Activated naive CD4-positive, alpha-beta T cell treated with anti-CD3 and anti-CD28 coated beads for 36 hours (primary cell): ENCODE measurements around the gene PALD1. TPM values are rescaled to one million over a fixed set of nuclear protein-coding genes. Genes with fewer than 3 reads are reported as not detected.
"Not testable (repeated sequence)": the region's sequence is repeated elsewhere in the genome, so short reads cannot be mapped to it uniquely, and the experiment has no call there.

ENCODE experiments used
- CTCF ChIA-PET: fragments of 350-600 bp; sonication (Branson Sonifier 250); formaldehyde crosslinking; loops from one replicate; lab custom pipeline; 2021; ENCODE audit warnings: antibody characterized with exemption; lab: Charles Lee
- DNase-seq: peaks from one replicate; pipeline ENCODE4 v3.0.0-alpha.2; 2020
- H3K27ac Mint-ChIP-seq: one replicate; pipeline ENCODE4 v1.8.0; 2021; ENCODE audit warnings: mild to moderate bottlenecking, mixed read lengths
- H3K27me3 Mint-ChIP-seq: one replicate; pipeline ENCODE4 v1.8.0; 2021; ENCODE audit warnings: low read depth, mixed read lengths
- H3K36me3 Mint-ChIP-seq: one replicate; pipeline ENCODE4 v1.8.0; 2021; ENCODE audit warnings: low read depth, mixed read lengths
- H3K4me1 Mint-ChIP-seq: one replicate; pipeline ENCODE4 v1.8.0; 2021; ENCODE audit warnings: low read depth, mixed read lengths
- H3K4me3 Mint-ChIP-seq: one replicate; pipeline ENCODE4 v1.8.0; 2021; ENCODE audit warnings: mild to moderate bottlenecking, moderate library complexity, mixed read lengths
- H3K9me3 Mint-ChIP-seq: one replicate; pipeline ENCODE4 v1.8.0; 2021; ENCODE audit warnings: mixed read lengths
- intact Hi-C: fragments of 100-400 bp; cut with micrococcal nuclease; formaldehyde crosslinking; loops from one replicate; pipeline ENCODE4 v1.15.1; 2023
- total RNA-seq, 2 experiments: library from RNA; stranded (reverse); gene quantifications; one replicate each; pipeline ENCODE4 v1.2.3, GENCODE V29; 2021

The PALD1 gene
- total RNA-seq, 2 experiments from 2014 or later = 0.69 TPM

DNA sequence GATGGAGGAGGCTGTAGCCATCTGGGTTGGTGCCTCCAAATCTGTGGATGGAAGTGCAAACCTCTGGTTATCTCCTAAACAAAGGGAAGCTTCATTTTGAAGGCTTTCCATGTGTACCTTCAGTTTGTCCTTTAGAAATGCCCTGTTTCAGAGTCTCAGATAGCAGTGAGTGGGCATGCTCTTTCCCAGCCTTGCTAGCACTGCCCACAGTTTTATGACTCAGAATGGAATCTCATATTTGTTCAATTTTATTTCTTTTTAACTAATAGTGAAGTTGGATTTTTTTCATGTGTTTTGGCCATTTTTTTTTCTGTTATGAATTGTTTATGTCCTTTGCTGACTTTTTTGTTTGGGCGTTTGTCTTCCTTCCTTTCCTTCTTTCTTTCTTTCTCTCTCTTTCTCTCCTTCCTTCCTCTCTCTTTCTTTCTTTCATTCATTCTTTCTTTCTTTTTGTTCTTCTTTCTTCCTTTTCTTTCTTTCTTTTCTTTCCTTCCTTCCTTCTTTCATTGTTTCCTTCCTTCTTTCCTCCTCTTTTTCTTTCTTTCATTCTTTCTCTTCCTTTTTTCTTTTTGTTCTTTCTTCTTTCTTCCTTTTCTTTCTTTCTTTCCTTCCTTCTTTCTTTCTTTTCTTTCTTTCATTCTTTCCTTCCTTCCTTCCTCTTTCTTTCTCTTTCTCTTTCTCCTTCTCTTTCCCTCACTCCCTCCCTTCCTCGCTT, 98.4 kb downstream of the PALD1 start:
- Mint-ChIP-seq H3K9me3 (no peaks in the 10 kb centered on the region), H3K4me3 (no peak overlapping the region), H3K27ac (no peak overlapping the region), H3K36me3 (no peaks in the 10 kb centered on the region), H3K4me1 (peaks cover 37% of the 10 kb centered on the region), H3K27me3 (no peaks in the 10 kb centered on the region)
- CTCF ChIA-PET = interaction anchor here (0.6 to 1.5 kb wide), 4 partner anchors 17 to 240 kb away, joined by 3 to 4 read pairs (median 3); no protein-coding TSS in a partner anchor
- intact Hi-C loops = no loop called here
- DNase-seq = no peak

DNA sequence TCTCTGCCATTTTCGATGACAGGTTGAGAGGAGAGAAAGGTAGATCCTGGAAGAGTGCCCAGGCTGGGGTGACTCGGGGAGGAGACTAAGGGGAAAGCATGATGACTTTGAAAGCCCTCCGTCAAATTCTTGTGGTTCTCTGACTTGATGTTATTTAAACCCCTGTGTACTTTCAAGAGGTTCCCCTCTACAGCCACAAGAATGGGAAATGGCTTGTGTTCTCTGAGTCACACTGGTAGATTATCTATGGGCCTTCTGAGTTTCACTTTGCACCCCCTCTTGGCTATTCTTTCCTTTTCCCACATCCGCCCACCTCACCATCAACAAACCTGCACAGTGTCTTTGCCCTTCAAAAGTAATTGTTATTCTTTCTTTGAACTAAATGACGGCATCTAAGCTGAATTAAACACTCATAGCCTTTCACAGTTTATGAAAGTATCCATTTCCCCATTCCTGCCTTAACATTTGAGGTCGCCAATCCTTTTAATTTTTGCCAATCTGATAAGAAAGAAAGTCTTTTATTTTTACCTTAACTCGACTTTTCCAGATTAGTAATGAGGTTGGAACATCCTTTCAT, 99.9 kb downstream of the PALD1 start:
- CTCF ChIA-PET = interaction anchor here (0.6 to 1.7 kb wide), 4 partner anchors 29 to 1237 kb away, joined by 3 to 7 read pairs (median 5); no protein-coding TSS in a partner anchor
- H3K9me3 Mint-ChIP-seq = no peaks in the 10 kb centered on the region
- H3K27ac Mint-ChIP-seq = peak overlapping the region; percentile 57
- no peaks in the 10 kb centered on the region for H3K36me3 Mint-ChIP-seq
- DNase-seq = peak; percentile 88
- intact Hi-C loops = loop anchor here (1.0 to 2.0 kb wide), 10 partner anchors 24 to 1492 kb away; partner anchors contain the start of genes PRF1 and SAR1A
- H3K27me3 Mint-ChIP-seq = no peaks in the 10 kb centered on the region
- no peak overlapping the region for H3K4me3 Mint-ChIP-seq
- H3K4me1 Mint-ChIP-seq = peaks cover 37% of the 10 kb centered on the region

DNA sequence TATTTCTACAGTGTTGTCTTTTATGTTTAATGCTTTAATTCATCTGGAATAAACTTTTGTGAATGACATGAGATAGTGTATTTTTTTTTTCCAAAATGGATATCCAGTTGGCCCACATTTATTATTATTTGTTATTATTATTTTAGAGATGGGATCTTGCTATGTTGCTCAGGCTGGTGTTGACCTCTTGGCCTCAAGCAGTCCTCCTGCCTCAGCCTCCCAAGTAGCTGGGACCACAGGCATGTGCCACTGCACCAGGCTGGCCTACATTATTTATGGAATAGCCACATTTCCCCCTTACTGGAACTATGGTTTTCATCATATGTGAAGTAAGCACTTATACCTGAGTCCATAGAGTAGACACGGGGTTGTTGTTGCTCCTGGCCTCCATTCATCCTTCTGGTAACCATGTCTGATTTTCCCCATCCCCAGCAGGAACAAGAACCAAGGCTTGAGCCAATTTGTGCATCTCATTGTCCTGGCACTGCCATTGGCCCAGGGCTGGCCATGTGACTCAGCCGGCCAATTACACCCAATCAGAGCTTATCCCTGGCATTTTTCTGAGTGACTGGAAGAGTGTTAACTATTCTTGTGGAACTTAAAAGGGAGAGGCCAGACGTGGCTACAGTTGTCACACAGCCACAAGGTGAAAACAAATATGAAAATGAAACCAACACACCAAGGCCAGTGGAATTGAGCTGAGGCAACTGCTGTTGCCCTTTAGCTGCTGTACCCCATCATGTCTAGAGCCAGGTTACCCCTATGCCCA, 100.9 kb downstream of the PALD1 start:
- Mint-ChIP-seq H3K4me1 (peaks cover 37% of the 10 kb centered on the region), H3K27ac (peak overlapping the region; percentile 19), H3K4me3 (no peak overlapping the region), H3K36me3 (no peaks in the 10 kb centered on the region), H3K9me3 (no peaks in the 10 kb centered on the region), H3K27me3 (no peaks in the 10 kb centered on the region)
- CTCF ChIA-PET = interaction anchor here (0.5 to 1.7 kb wide), 3 partner anchors 30 to 1238 kb away, joined by 3 to 7 read pairs (median 6); no protein-coding TSS in a partner anchor
- DNase-seq = peak; percentile 25
- intact Hi-C loops = loop anchor here (2.0 kb wide), 4 partner anchors 103 to 1493 kb away; partner anchors contain the start of gene SAR1A

GRCh38 chr10:70581176-70581575, 102.6 kb downstream of the PALD1 start:
- H3K4me3 Mint-ChIP-seq, H3K36me3 Mint-ChIP-seq, intact Hi-C loops, DNase-seq, H3K27ac Mint-ChIP-seq, H3K9me3 Mint-ChIP-seq, H3K27me3 Mint-ChIP-seq: not testable (repeated sequence)
- peaks cover 37% of the 10 kb centered on the region for H3K4me1 Mint-ChIP-seq
- CTCF ChIA-PET = interaction anchor here (0.7 kb wide), 2 partner anchors 78 to 665 kb away, joined by 3 to 4 read pairs; no protein-coding TSS in a partner anchor

GRCh38 chr10:70582793-70583668, 104.5 kb downstream of the PALD1 start:
- no peak for DNase-seq
- no peaks in the 10 kb centered on the region for H3K27me3 Mint-ChIP-seq
- H3K4me3 Mint-ChIP-seq = no peak overlapping the region
- H3K9me3 Mint-ChIP-seq = no peaks in the 10 kb centered on the region
- intact Hi-C loops = no loop called here
- no peaks in the 10 kb centered on the region for H3K36me3 Mint-ChIP-seq
- no peak overlapping the region for H3K27ac Mint-ChIP-seq
- CTCF ChIA-PET = interaction anchor here (0.7 kb wide), 1 partner anchor 203 kb away, joined by 4 read pairs; no protein-coding TSS in a partner anchor
- peaks cover 25% of the 10 kb centered on the region for H3K4me1 Mint-ChIP-seq

DNA sequence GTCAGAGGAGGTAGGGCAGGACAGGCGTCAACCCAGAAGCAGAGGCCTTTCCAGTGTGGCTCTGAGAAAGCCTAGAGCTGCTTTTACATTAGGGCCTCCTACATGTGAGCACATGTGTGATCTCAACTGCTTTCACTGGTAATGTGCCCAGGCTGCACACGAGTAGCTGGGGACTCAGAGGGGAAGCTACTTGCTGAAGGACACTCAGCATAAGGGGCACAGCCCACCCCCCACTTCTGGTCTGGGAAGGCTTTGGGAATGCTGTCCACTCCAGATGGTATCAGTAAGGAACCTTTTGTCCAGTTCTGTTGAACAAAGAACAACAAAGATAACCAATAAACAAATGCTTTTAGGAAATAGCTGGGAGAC, 105.1 kb downstream of the PALD1 start:
- Mint-ChIP-seq H3K4me3 (no peak overlapping the region), H3K9me3 (no peaks in the 10 kb centered on the region), H3K36me3 (no peaks in the 10 kb centered on the region), H3K27me3 (no peaks in the 10 kb centered on the region), H3K27ac (no peak overlapping the region), H3K4me1 (peaks cover 18% of the 10 kb centered on the region)
- intact Hi-C loops = no loop called here
- no peak for DNase-seq
- CTCF ChIA-PET = no interaction called here

DNA sequence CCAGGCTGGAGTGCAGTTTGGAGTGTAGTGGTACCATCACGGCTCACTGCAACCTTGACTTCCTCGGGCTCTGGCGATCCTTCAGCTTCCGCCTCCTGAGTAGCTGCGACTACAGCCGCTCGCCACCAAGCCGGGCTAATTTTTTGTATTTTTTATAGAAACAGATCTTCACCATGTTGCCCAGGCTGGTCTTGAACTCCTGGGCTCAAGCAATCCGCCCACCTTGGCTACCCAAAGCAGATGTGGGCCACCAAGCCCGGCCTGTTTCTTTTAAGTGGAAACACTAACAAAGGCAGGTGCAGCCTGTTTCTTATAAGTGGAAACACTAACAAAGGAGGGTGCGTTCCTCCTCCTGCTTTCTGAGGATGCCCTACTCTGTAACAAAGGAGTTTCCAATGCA, 105.8 kb downstream of the PALD1 start:
- DNase-seq = no peak
- Mint-ChIP-seq H3K4me1 (peaks cover 12% of the 10 kb centered on the region), H3K36me3 (no peaks in the 10 kb centered on the region), H3K27ac (no peak overlapping the region), H3K4me3 (no peak overlapping the region), H3K9me3 (no peaks in the 10 kb centered on the region), H3K27me3 (no peaks in the 10 kb centered on the region)
- CTCF ChIA-PET = no interaction called here
- intact Hi-C loops = no loop called here

DNA sequence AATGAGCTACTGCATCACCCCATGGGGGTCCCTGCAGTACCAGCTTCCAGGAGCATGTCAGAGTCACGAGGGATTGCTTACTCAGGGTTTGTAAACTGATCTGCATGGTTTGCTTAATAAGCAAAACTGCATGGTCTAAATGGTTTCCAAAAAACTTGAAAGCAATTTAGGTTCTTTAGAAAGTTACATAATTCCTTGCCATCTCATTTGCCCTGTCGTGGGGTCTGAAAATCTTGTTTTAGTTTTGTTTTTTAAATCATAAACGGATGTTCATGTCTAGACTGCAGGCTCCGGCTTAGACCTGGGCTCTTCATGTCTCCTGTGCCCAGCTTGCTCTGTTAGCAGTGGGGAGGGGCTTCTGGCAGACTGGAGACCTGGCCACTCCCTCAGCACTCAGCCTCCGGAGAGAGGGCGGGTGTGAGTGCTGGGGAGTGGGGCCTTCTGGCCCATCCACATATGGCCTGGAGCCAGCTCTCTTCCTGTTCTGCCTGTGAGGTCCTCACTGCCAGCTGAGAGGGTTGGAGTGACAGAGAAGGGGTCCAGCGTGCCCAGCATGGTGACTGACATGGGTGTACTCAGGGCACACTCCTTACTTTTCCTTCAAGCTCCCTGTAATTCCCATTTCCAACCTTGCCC, 106.5 kb downstream of the PALD1 start:
- H3K4me1 Mint-ChIP-seq = peaks cover 5% of the 10 kb centered on the region
- CTCF ChIA-PET = no interaction called here
- intact Hi-C loops = no loop called here
- H3K9me3 Mint-ChIP-seq = no peaks in the 10 kb centered on the region
- H3K27me3 Mint-ChIP-seq = no peaks in the 10 kb centered on the region
- DNase-seq = no peak
- no peak overlapping the region for H3K4me3 Mint-ChIP-seq
- no peaks in the 10 kb centered on the region for H3K36me3 Mint-ChIP-seq
- H3K27ac Mint-ChIP-seq = no peak overlapping the region

GRCh38 chr10:70585578-70586169, 107.1 kb downstream of the PALD1 start:
- no peak for DNase-seq
- H3K9me3 Mint-ChIP-seq = no peaks in the 10 kb centered on the region
- no peaks in the 10 kb centered on the region for H3K27me3 Mint-ChIP-seq
- no peaks in the 10 kb centered on the region for H3K36me3 Mint-ChIP-seq
- no peak overlapping the region for H3K27ac Mint-ChIP-seq
- intact Hi-C loops = no loop called here
- peaks cover 5% of the 10 kb centered on the region for H3K4me1 Mint-ChIP-seq
- CTCF ChIA-PET = no interaction called here
- no peak overlapping the region for H3K4me3 Mint-ChIP-seq

- Mint-ChIP-seq H3K4me1 (peaks cover 5% of the 10 kb centered on the region), H3K27me3 (no peaks in the 10 kb centered on the region), H3K27ac (no peak overlapping the region), H3K9me3 (no peaks in the 10 kb centered on the region), H3K36me3 (no peaks in the 10 kb centered on the region), H3K4me3 (no peak overlapping the region)
- intact Hi-C loops = no loop called here
- CTCF ChIA-PET = interaction anchor here (1.0 kb wide), 1 partner anchor 172 kb away, joined by 3 read pairs; no protein-coding TSS in a partner anchor
- DNase-seq = no peak
Measured at GRCh38 chr10:70586348-70586930, 107.9 kb downstream of the PALD1 start.
